ENCODE results near the gene AGR3. TPM values are rescaled to one million over a fixed set of nuclear protein-coding genes. Genes with fewer than 3 reads are reported as not detected.

The AGR3 gene
- total RNA-seq, 1 experiment from 2014 or later: not detected

DNA sequence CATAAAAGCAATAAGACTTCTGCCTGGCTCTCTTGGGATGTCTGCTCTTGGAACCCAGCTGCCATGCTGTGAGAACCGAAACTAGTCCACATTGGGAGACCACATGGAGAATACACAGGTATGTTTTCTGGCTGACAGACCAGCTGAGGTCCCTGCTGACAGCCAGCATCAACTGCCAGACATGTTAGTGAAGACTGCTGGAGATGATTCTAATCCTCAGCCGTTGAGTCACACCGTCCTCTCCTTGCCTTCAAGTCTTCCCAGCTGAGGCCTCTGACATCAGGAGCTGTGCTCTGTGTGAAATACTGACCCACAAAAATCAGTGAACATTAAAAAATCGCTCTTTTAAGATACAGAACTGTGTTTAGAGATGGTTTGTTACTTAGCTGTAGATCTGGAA is 40.1 kb downstream of the AGR3 start:
- Histone ChIP-seq H3K36me3 (ENCODE audit: control insufficient read depth in 1 of 2, insufficient read depth in 2 of 2, low read length in 2 of 2) (no peaks in the 10 kb centered on the region), H3K9ac (ENCODE audit: low read length) (no peak overlapping the region), H3K79me2 (ENCODE audit: insufficient read depth, low read length) (no peaks in the 10 kb centered on the region), H3K27ac (ENCODE audit: low read depth, low read length) (no peak overlapping the region), H3K4me2 (ENCODE audit: low read length) (no peak overlapping the region), H3K4me3 (replicated peaks in 1 of 2; ENCODE audit: low read depth in 1 of 2, low read length in 2 of 2) (no peak overlapping the region), H3K9me3 (ENCODE audit: control insufficient read depth in 1 of 2, insufficient read depth in 1 of 2, low read depth in 1 of 2, low read length in 2 of 2) (no peaks in the 10 kb centered on the region), H3K27me3 (ENCODE audit: insufficient read depth, low read length) (no peaks in the 10 kb centered on the region), H3K9me2 (ENCODE audit: insufficient read depth) (no peaks in the 10 kb centered on the region; the same call in 1 of the 2 replicates), H2AFZ (ENCODE audit: low read depth, low read length, poor library complexity, severe bottlenecking) (no peak overlapping the region), H3K4me1 (ENCODE audit: control insufficient read depth in 1 of 2, insufficient read depth in 2 of 2, low read length in 2 of 2) (no peaks in the 10 kb centered on the region), H4K20me1 (ENCODE audit: insufficient read depth) (no peaks in the 10 kb centered on the region)
- ChIA-PET CTCF (no interaction called here), POLR2A (no interaction called here), RAD21 (ENCODE audit: low non-redundant PET in 1 of 2, low total read pairs in 2 of 2, uncharacterized antibody in 2 of 2, unreplicated experiment in 2 of 2) (no interaction called here)
- BruUV-seq (replicated peaks): no TSS peak
- ATAC-seq: no peak
- intact Hi-C loops (cut with micrococcal nuclease): no loop called here
- DNase-seq (ENCODE audit: low read depth, low spot score): no peak
- TF ChIP-seq JUND (IDR thresholded peaks at IDR 0.05): no peak

DNA sequence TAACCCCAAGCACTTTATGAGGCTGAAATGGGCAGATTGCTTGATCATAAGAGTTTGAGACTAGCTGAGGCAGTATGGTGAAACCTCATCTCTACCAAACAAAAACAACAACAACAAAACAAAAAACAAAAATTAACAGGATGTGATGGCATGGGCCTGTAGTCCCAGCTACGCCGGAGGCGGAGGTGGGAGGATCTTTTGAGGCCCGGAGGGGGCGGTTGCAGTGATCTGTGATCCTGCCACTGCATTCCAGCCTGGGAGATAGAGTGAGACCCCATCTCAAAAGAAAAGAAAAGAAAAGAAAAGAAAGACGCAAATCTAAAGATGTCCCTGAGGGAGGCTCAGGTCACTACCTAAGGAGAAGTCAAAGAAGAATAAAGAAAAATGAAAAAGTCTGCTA is 41.7 kb downstream of the AGR3 start:
- Histone ChIP-seq H3K79me2 (ENCODE audit: insufficient read depth, low read length) (no peaks in the 10 kb centered on the region), H3K4me2 (ENCODE audit: low read length) (no peak overlapping the region), H3K9me3 (ENCODE audit: control insufficient read depth in 1 of 2, insufficient read depth in 1 of 2, low read depth in 1 of 2, low read length in 2 of 2) (no peaks in the 10 kb centered on the region), H3K4me1 (ENCODE audit: control insufficient read depth in 1 of 2, insufficient read depth in 2 of 2, low read length in 2 of 2) (no peaks in the 10 kb centered on the region), H3K27ac (ENCODE audit: low read depth, low read length) (no peak overlapping the region), H2AFZ (ENCODE audit: low read depth, low read length, poor library complexity, severe bottlenecking) (no peak overlapping the region), H3K36me3 (ENCODE audit: control insufficient read depth in 1 of 2, insufficient read depth in 2 of 2, low read length in 2 of 2) (no peaks in the 10 kb centered on the region), H3K9ac (ENCODE audit: low read length) (no peak overlapping the region), H4K20me1 (ENCODE audit: insufficient read depth) (no peaks in the 10 kb centered on the region), H3K4me3 (replicated peaks in 1 of 2; ENCODE audit: low read depth in 1 of 2, low read length in 2 of 2) (no peak overlapping the region), H3K27me3 (ENCODE audit: insufficient read depth, low read length) (no peaks in the 10 kb centered on the region), H3K9me2 (ENCODE audit: insufficient read depth) (no peaks in the 10 kb centered on the region; the same call in 1 of the 2 replicates)
- no TSS peak for BruUV-seq (replicated peaks)
- TF ChIP-seq, protein P1, sequence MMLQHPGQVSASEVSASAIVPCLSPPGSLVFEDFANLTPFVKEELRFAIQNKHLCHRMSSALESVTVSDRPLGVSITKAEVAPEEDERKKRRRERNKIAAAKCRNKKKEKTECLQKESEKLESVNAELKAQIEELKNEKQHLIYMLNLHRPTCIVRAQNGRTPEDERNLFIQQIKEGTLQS (IDR thresholded peaks at IDR 0.05): no peak
- TF ChIP-seq SRF (IDR thresholded peaks at IDR 0.05; ENCODE audit: low read depth) (no peak), POLR2AphosphoS5 (IDR thresholded peaks at IDR 0.05; ENCODE audit: low read depth, low read length) (no peak), CEBPB (IDR thresholded peaks at IDR 0.05; ENCODE audit: low read depth) (no peak), FOSL1 (IDR thresholded peaks at IDR 0.05; ENCODE audit: low read depth) (no peak), EZH2 (IDR thresholded peaks at IDR 0.05) (no peak)
- TF ChIP-seq, protein P2, sequence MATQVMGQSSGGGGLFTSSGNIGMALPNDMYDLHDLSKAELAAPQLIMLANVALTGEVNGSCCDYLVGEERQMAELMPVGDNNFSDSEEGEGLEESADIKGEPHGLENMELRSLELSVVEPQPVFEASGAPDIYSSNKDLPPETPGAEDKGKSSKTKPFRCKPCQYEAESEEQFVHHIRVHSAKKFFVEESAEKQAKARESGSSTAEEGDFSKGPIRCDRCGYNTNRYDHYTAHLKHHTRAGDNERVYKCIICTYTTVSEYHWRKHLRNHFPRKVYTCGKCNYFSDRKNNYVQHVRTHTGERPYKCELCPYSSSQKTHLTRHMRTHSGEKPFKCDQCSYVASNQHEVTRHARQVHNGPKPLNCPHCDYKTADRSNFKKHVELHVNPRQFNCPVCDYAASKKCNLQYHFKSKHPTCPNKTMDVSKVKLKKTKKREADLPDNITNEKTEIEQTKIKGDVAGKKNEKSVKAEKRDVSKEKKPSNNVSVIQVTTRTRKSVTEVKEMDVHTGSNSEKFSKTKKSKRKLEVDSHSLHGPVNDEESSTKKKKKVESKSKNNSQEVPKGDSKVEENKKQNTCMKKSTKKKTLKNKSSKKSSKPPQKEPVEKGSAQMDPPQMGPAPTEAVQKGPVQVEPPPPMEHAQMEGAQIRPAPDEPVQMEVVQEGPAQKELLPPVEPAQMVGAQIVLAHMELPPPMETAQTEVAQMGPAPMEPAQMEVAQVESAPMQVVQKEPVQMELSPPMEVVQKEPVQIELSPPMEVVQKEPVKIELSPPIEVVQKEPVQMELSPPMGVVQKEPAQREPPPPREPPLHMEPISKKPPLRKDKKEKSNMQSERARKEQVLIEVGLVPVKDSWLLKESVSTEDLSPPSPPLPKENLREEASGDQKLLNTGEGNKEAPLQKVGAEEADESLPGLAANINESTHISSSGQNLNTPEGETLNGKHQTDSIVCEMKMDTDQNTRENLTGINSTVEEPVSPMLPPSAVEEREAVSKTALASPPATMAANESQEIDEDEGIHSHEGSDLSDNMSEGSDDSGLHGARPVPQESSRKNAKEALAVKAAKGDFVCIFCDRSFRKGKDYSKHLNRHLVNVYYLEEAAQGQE (IDR thresholded peaks at IDR 0.05; ENCODE audit: low read depth): no peak
- TF ChIP-seq, protein P3, sequence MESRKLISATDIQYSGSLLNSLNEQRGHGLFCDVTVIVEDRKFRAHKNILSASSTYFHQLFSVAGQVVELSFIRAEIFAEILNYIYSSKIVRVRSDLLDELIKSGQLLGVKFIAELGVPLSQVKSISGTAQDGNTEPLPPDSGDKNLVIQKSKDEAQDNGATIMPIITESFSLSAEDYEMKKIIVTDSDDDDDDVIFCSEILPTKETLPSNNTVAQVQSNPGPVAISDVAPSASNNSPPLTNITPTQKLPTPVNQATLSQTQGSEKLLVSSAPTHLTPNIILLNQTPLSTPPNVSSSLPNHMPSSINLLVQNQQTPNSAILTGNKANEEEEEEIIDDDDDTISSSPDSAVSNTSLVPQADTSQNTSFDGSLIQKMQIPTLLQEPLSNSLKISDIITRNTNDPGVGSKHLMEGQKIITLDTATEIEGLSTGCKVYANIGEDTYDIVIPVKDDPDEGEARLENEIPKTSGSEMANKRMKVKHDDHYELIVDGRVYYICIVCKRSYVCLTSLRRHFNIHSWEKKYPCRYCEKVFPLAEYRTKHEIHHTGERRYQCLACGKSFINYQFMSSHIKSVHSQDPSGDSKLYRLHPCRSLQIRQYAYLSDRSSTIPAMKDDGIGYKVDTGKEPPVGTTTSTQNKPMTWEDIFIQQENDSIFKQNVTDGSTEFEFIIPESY (IDR thresholded peaks at IDR 0.05; ENCODE audit: extremely low read depth, insufficient replicate concordance, low read length): no peak
- ChIA-PET POLR2A (no interaction called here), CTCF (no interaction called here), RAD21 (ENCODE audit: low non-redundant PET in 1 of 2, low total read pairs in 2 of 2, uncharacterized antibody in 2 of 2, unreplicated experiment in 2 of 2) (no interaction called here)
- intact Hi-C loops (cut with micrococcal nuclease): no loop called here
- DNase-seq (ENCODE audit: low read depth, low spot score): no peak
- ATAC-seq: no peak

All from HCT116 (cell line).